Measurements from ENCODE around the gene COL6A2.
A peak's percentile ranks its signal among the peaks of the same experiment; 100 is the strongest.

The COL6A2 gene

DNA sequence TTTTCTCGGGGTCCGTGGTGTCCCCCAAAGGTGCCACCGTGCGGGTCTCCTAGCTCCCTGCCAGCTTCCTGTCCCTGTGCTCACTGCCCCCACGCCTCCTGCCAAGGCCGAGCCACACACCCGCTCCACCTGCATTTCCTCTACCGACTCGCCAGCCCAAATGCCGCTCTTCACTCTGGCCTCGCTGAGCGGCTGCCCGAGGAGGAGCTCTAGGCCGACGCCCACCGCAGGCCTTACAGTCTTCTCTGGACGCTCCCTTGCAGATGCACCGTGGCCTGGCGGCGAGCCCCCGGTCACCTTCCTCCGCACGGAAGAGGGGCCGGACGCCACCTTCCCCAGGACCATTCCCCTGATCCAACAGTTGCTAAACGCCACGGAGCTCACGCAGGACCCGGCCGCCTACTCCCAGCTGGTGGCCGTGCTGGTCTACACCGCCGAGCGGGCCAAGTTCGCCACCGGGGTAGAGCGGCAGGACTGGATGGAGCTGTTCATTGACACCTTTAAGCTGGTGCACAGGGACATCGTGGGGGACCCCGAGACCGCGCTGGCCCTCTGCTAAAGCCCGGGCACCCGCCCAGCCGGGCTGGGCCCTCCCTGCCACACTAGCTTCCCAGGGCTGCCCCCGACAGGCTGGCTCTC is 31.1 kb downstream of the COL6A2 start:
- Histone ChIP-seq H2BK5ac (ENCODE audit: low read depth, low read length, poor library complexity) (no peak overlapping the region), H2AFZ (ENCODE audit: insufficient read depth, low read length, poor library complexity) (no peak overlapping the region), H3K9ac (ENCODE audit: low read length) (no peak overlapping the region), H3K79me2 (ENCODE audit: control insufficient read depth, insufficient read depth, low read length, poor library complexity) (no peaks in the 10 kb centered on the region), H4K12ac (ENCODE audit: low read depth, low read length) (no peak overlapping the region), H3K18ac (ENCODE audit: low read length) (no peak overlapping the region), H3K36me3 (ENCODE audit: control insufficient read depth in 1 of 2, insufficient read depth in 2 of 2, low read length in 2 of 2) (peaks cover 19% of the 10 kb centered on the region in 2 experiments), H3K4me2 (ENCODE audit: low read length) (no peak overlapping the region), H4K8ac (ENCODE audit: low read depth, low read length) (no peak overlapping the region), H3K23ac (ENCODE audit: low read length) (no peak overlapping the region), H3K4me1 (ENCODE audit: control insufficient read depth in 1 of 2, insufficient read depth in 2 of 2, low read length in 2 of 2) (peaks cover 0 to 2% of the 10 kb centered on the region in 2 experiments), H2AK5ac (ENCODE audit: low read length) (no peak overlapping the region), H3K27me3 (ENCODE audit: insufficient read depth, low read length) (no peaks in the 10 kb centered on the region), H3K27ac (ENCODE audit: low read depth, low read length) (no peak overlapping the region), H3K79me1 (ENCODE audit: low read length) (no peaks in the 10 kb centered on the region), H3K4me3 (ENCODE audit: low read depth, low read length) (no peak overlapping the region), H3K4ac (ENCODE audit: low read depth, low read length) (no peak overlapping the region), H3K14ac (ENCODE audit: low read length) (no peak overlapping the region), H2BK12ac (ENCODE audit: low read length) (no peak overlapping the region), H3K9me3 (ENCODE audit: insufficient read depth, low read depth, low read length) (peaks cover 9% of the 10 kb centered on the region), H4K91ac (ENCODE audit: low read depth, low read length) (no peak overlapping the region), H2BK120ac (ENCODE audit: insufficient read depth, low read length, poor library complexity) (no peak overlapping the region)
- WGBS (ENCODE audit: extremely low coverage, insufficient coverage, insufficient read length) = no CpG with 5 or more reads among the region's 45 CpGs
- DNase-seq = no peak

DNA sequence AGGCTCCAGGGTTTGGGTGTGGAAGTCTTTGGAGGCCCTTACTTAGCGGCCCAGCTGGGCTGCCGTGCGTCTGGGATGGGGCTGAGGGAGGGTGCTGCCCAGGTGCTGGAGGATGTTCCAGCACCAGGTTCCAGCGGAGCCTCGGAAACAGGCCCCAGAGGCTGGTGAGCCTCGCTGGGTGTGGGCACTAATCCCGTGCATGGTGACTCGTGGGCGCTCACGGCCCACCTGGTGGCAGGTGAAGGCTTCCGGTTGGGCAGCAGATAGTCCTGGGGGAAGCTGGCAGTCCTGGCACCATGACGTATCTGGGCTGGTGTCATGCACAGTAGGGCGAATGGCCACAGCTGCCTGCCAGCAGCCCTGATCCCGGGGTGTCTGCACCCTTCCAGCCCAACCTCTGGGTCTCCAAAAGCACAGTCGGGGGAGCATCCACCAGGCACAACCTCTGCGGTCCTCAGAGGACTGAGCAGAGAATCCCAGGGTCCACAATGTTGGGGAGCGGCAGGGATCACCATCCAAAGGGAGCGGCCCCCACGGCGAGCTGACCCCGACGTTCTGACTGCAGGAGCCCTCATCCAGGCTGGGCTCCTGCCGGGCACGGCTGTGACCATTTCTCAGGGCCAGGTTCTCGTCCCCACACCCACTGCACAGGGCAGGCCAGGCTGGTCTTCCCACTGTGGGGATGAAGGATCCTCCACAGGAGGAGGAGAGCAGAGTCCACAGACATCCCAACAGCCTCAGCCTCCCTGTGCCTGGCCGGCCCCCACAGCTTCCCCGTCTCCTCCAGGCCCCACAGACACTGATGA is 32.1 kb downstream of the COL6A2 start:
- Histone ChIP-seq H3K18ac (ENCODE audit: low read length) (no peak overlapping the region), H3K4ac (ENCODE audit: low read depth, low read length) (no peak overlapping the region), H2AFZ (ENCODE audit: insufficient read depth, low read length, poor library complexity) (no peak overlapping the region), H3K4me2 (ENCODE audit: low read length) (no peak overlapping the region), H4K12ac (ENCODE audit: low read depth, low read length) (no peak overlapping the region), H2BK120ac (ENCODE audit: insufficient read depth, low read length, poor library complexity) (no peak overlapping the region), H3K9me3 (ENCODE audit: insufficient read depth, low read depth, low read length) (peaks cover 8% of the 10 kb centered on the region), H2BK5ac (ENCODE audit: low read depth, low read length, poor library complexity) (no peak overlapping the region), H3K27me3 (ENCODE audit: insufficient read depth, low read length) (no peaks in the 10 kb centered on the region), H3K14ac (ENCODE audit: low read length) (no peak overlapping the region), H3K36me3 (ENCODE audit: control insufficient read depth in 1 of 2, insufficient read depth in 2 of 2, low read length in 2 of 2) (peaks cover 16 to 18% of the 10 kb centered on the region in 2 experiments), H3K79me1 (ENCODE audit: low read length) (no peaks in the 10 kb centered on the region), H4K8ac (ENCODE audit: low read depth, low read length) (no peak overlapping the region), H2BK12ac (ENCODE audit: low read length) (no peak overlapping the region), H3K27ac (ENCODE audit: low read depth, low read length) (no peak overlapping the region), H3K23ac (ENCODE audit: low read length) (no peak overlapping the region), H3K9ac (ENCODE audit: low read length) (no peak overlapping the region), H3K4me1 (ENCODE audit: control insufficient read depth in 1 of 2, insufficient read depth in 2 of 2, low read length in 2 of 2) (peaks cover 0 to 2% of the 10 kb centered on the region in 2 experiments), H4K91ac (ENCODE audit: low read depth, low read length) (no peak overlapping the region), H2AK5ac (ENCODE audit: low read length) (no peak overlapping the region), H3K79me2 (ENCODE audit: control insufficient read depth, insufficient read depth, low read length, poor library complexity) (no peaks in the 10 kb centered on the region), H3K4me3 (ENCODE audit: low read depth, low read length) (no peak overlapping the region)
- no CpG with 5 or more reads among the region's 27 CpGs for WGBS (ENCODE audit: extremely low coverage, insufficient coverage, insufficient read length)
- no peak for DNase-seq

- Histone ChIP-seq H3K9me3 (ENCODE audit: insufficient read depth, low read depth, low read length) (peaks cover 4% of the 10 kb centered on the region), H3K18ac (ENCODE audit: low read length) (no peak overlapping the region), H3K14ac (ENCODE audit: low read length) (no peak overlapping the region), H4K8ac (ENCODE audit: low read depth, low read length) (no peak overlapping the region), H3K79me2 (ENCODE audit: control insufficient read depth, insufficient read depth, low read length, poor library complexity) (no peaks in the 10 kb centered on the region), H3K4me2 (ENCODE audit: low read length) (no peak overlapping the region), H2AK5ac (ENCODE audit: low read length) (no peak overlapping the region), H4K12ac (ENCODE audit: low read depth, low read length) (no peak overlapping the region), H3K27ac (ENCODE audit: low read depth, low read length) (no peak overlapping the region), H3K9ac (ENCODE audit: low read length) (no peak overlapping the region), H2BK5ac (ENCODE audit: low read depth, low read length, poor library complexity) (no peak overlapping the region), H3K4me3 (ENCODE audit: low read depth, low read length) (peak overlapping the region; percentile 57), H2AFZ (ENCODE audit: insufficient read depth, low read length, poor library complexity) (no peak overlapping the region), H3K4me1 (ENCODE audit: control insufficient read depth in 1 of 2, insufficient read depth in 2 of 2, low read length in 2 of 2) (peaks cover 0 to 2% of the 10 kb centered on the region in 2 experiments), H3K79me1 (ENCODE audit: low read length) (no peaks in the 10 kb centered on the region), H2BK120ac (ENCODE audit: insufficient read depth, low read length, poor library complexity) (no peak overlapping the region), H3K23ac (ENCODE audit: low read length) (no peak overlapping the region), H3K4ac (ENCODE audit: low read depth, low read length) (no peak overlapping the region), H2BK12ac (ENCODE audit: low read length) (no peak overlapping the region), H3K36me3 (ENCODE audit: control insufficient read depth in 1 of 2, insufficient read depth in 2 of 2, low read length in 2 of 2) (peaks cover 10% of the 10 kb centered on the region in 2 experiments), H3K27me3 (ENCODE audit: insufficient read depth, low read length) (no peaks in the 10 kb centered on the region), H4K91ac (ENCODE audit: low read depth, low read length) (no peak overlapping the region)
- no peak for DNase-seq
- WGBS (ENCODE audit: extremely low coverage, insufficient coverage, insufficient read length) = no CpG with 5 or more reads among the region's 22 CpGs
Measured at GRCh38 chr21:46130831-46131587, 33.1 kb downstream of the COL6A2 start.

DNA sequence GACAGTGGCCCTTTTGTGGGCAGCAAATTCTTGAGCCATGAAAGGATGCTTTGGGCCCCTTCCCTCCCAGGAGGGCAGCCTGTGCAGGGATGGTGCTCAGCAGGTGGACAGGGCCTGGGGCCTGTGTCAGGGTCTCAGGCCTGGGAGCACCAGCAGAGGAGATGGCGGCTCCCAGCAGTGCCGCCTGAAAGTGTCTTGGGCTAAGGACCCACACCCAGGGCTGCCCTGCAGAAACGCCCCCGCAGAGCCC is 33.6 kb downstream of the COL6A2 start:
- Histone ChIP-seq H3K4me1 (ENCODE audit: control insufficient read depth in 1 of 2, insufficient read depth in 2 of 2, low read length in 2 of 2) (peaks cover 0 to 2% of the 10 kb centered on the region in 2 experiments), H4K8ac (ENCODE audit: low read depth, low read length) (no peak overlapping the region), H3K27ac (ENCODE audit: low read depth, low read length) (no peak overlapping the region), H3K23ac (ENCODE audit: low read length) (no peak overlapping the region), H3K9me3 (ENCODE audit: insufficient read depth, low read depth, low read length) (peaks cover 7% of the 10 kb centered on the region), H3K36me3 (ENCODE audit: control insufficient read depth in 1 of 2, insufficient read depth in 2 of 2, low read length in 2 of 2) (peaks cover 6 to 8% of the 10 kb centered on the region in 2 experiments), H2BK12ac (ENCODE audit: low read length) (no peak overlapping the region), H3K14ac (ENCODE audit: low read length) (no peak overlapping the region), H3K18ac (ENCODE audit: low read length) (no peak overlapping the region), H3K27me3 (ENCODE audit: insufficient read depth, low read length) (no peaks in the 10 kb centered on the region), H4K91ac (ENCODE audit: low read depth, low read length) (no peak overlapping the region), H4K12ac (ENCODE audit: low read depth, low read length) (no peak overlapping the region), H2AK5ac (ENCODE audit: low read length) (no peak overlapping the region), H3K79me2 (ENCODE audit: control insufficient read depth, insufficient read depth, low read length, poor library complexity) (no peaks in the 10 kb centered on the region), H2AFZ (ENCODE audit: insufficient read depth, low read length, poor library complexity) (no peak overlapping the region), H3K79me1 (ENCODE audit: low read length) (no peaks in the 10 kb centered on the region), H2BK120ac (ENCODE audit: insufficient read depth, low read length, poor library complexity) (no peak overlapping the region), H2BK5ac (ENCODE audit: low read depth, low read length, poor library complexity) (no peak overlapping the region), H3K4ac (ENCODE audit: low read depth, low read length) (no peak overlapping the region), H3K4me2 (ENCODE audit: low read length) (no peak overlapping the region), H3K9ac (ENCODE audit: low read length) (no peak overlapping the region), H3K4me3 (ENCODE audit: low read depth, low read length) (no peak overlapping the region)
- no peak for DNase-seq
- WGBS (ENCODE audit: extremely low coverage, insufficient coverage, insufficient read length) = no CpG with 5 or more reads among the region's 4 CpGs
